K562 (cell line): ENCODE results near the gene NTN3. TPM values are rescaled to one million over a fixed set of nuclear protein-coding genes. Genes with fewer than 3 reads are reported as not detected.

ENCODE experiments used
- CAMTA2 ChIP-seq: fragments of 250-450 bp; sonication (Bioruptor Pico); conservative IDR thresholded peaks from 2 replicates; pipeline ENCODE4 v1.5.1; 2022
- E2F8 ChIP-seq: fragments of 450-650 bp; IDR thresholded peaks from 2 replicates; pipeline ENCODE4 v1.7.1; 2018; ENCODE audit warnings: mild to moderate bottlenecking, low read depth; ENCODE audit not compliant: partially characterized antibody
- E4F1 ChIP-seq: fragments of 250-450 bp; sonication (Bioruptor Pico); IDR thresholded peaks from 2 replicates; pipeline ENCODE4 v1.5.0; 2021; ENCODE audit warnings: mild to moderate bottlenecking, borderline replicate concordance
- HBP1 ChIP-seq: fragments of 450-650 bp; formaldehyde crosslinking; IDR thresholded peaks from 2 replicates; pipeline ENCODE4 v1.4.0; 2022; ENCODE audit warnings: missing genetic modification characterization
- HIVEP1 ChIP-seq: fragments of 250-450 bp; sonication (Bioruptor Pico); IDR thresholded peaks from 2 replicates; pipeline ENCODE4 v1.4.0; 2020; ENCODE audit warnings: mild to moderate bottlenecking
- HMG20B ChIP-seq: fragments of 250-450 bp; sonication (Bioruptor Pico); IDR thresholded peaks from 2 replicates; pipeline ENCODE4 v1.5.0; 2021; ENCODE audit warnings: mild to moderate bottlenecking
- JUNB ChIP-seq: fragments of 450-650 bp; formaldehyde crosslinking; conservative IDR thresholded peaks from 2 replicates; pipeline ENCODE4 v1.4.0; 2020; ENCODE audit warnings: mild to moderate bottlenecking
- KLF10 ChIP-seq: fragments of 250-450 bp; sonication (Bioruptor Pico); IDR thresholded peaks from 2 replicates; pipeline ENCODE4 v1.6.1; 2021; ENCODE audit warnings: matching md5 sums
- MIER1 ChIP-seq: fragments of 450-650 bp; IDR thresholded peaks from 2 replicates; pipeline ENCODE4 v1.6.1; 2016; ENCODE audit warnings: antibody characterized with exemption, mild to moderate bottlenecking, low read depth
- MNT ChIP-seq, 2 experiments: fragments of 450-650 bp; conservative IDR thresholded peaks; 2 replicates each; pipeline ENCODE4 v1.6.1; 2017; ENCODE audit warnings: mild to moderate bottlenecking in 2 of 2, moderate library complexity in 2 of 2
- NR2C2 ChIP-seq, 2 experiments: fragments of 200-800 bp in 1 of 2; sonication (Bioruptor generic) in 1 of 2; sonication (generic) in 1 of 2; formaldehyde crosslinking in 1 of 2; IDR thresholded peaks; 2 replicates each; pipeline versions ENCODE4 v1.6.1 to v1.8.0; 2016 to 2022; ENCODE audit warnings: mild to moderate bottlenecking in 1 of 2, missing compliant biosample characterization in 1 of 2, missing genetic modification characterization in 1 of 2, missing genetic modification reagents in 1 of 2
- PHF21A ChIP-seq: fragments of 450-650 bp; IDR thresholded peaks from 2 replicates; pipeline ENCODE4 v1.6.1; 2017; ENCODE audit warnings: low read depth, borderline replicate concordance
- RAD21 ChIP-seq, 2 experiments: fragments of 250-450 bp in 1 of 2; fragments of 450-650 bp in 1 of 2; sonication (Bioruptor Pico) in 1 of 2; formaldehyde crosslinking in 1 of 2; IDR thresholded peaks in 1 of 2; conservative IDR thresholded peaks in 1 of 2; 2 replicates each; pipeline versions ENCODE4 v1.4.0 to v1.8.0; 2020 to 2022; ENCODE audit warnings: mild to moderate bottlenecking in 2 of 2, moderate library complexity in 1 of 2
- TCF3 ChIP-seq: sonication (generic); formaldehyde crosslinking; IDR thresholded peaks from 2 replicates; pipeline ENCODE4 v1.4.0; 2020; ENCODE audit warnings: mild to moderate bottlenecking, missing genetic modification reagents
- ZBTB7A ChIP-seq: IDR thresholded peaks from 2 replicates; pipeline ENCODE4 v1.6.1; 2011; ENCODE audit warnings: low read depth, mild to moderate bottlenecking, low read length, moderate library complexity, borderline replicate concordance; ENCODE audit not compliant: control insufficient read depth
- ZNF143 ChIP-seq: sonication (generic); formaldehyde crosslinking; IDR thresholded peaks from 2 replicates; pipeline ENCODE4 v1.9.0; 2022; ENCODE audit warnings: mild to moderate bottlenecking, missing genetic modification reagents
- ZNF146 ChIP-seq: IDR thresholded peaks from one replicate; pipeline ENCODE4 v1.6.1; 2018; ENCODE audit warnings: missing compliant biosample characterization; ENCODE audit not compliant: unreplicated experiment
- ZNF174 ChIP-seq: fragments of 250-450 bp; sonication (Bioruptor Pico); IDR thresholded peaks from 2 replicates; pipeline ENCODE4 v1.4.0; 2020; ENCODE audit warnings: mild to moderate bottlenecking
- ZZZ3 ChIP-seq: fragments of 450-650 bp; IDR thresholded peaks from 2 replicates; pipeline ENCODE4 v1.6.1; 2016; ENCODE audit warnings: antibody characterized with exemption, mild to moderate bottlenecking, moderate library complexity
- polyA plus RNA-seq, 8 experiments: library from polyadenylated mRNA; depleted of rRNA in 4 of 8; stranded (reverse) in 5 of 8; unstranded in 3 of 8; fragments of >200 nt; fragmentation: Nextera tagmentation in 2 of 8; fragmentation: Illumina TruSeq in 1 of 8; extraction: Ambion mirVana in 2 of 8; extraction: Trizol in 1 of 8; gene quantifications; 2 replicates each; pipeline versions ENCODE4 v1.2.1 to v1.2.3, GENCODE V29; 2011 to 2014; ENCODE audit warnings: inconsistent platforms in 1 of 8, missing spikeins in 1 of 8
- total RNA-seq, 7 experiments: library from RNA; depleted of rRNA in 6 of 7; stranded (reverse); fragments of >200 nt in 6 of 7; fragmentation: Illumina TruSeq in 2 of 7; extraction: Trizol in 2 of 7; gene quantifications; 2 replicates each; pipeline versions ENCODE4 v1.2.1 to v1.2.3, GENCODE V29; 2011 to 2021; ENCODE audit warnings: low replicate concordance in 1 of 7

NTN3 gene
- total and polyA plus RNA-seq, 9 of the 15 experiments (the other 6 are each of a cell fraction or from before 2014, with no cell fraction given): not detected

- TF ChIP-seq E2F8 (no peak), ZZZ3 (no peak), RAD21 (CRISPR knock-in tag; conservative IDR thresholded peaks at IDR 0.05 in 1 of 2, IDR thresholded peaks at IDR 0.05 in 1 of 2) (peak; percentile 51 to 78), MNT (conservative IDR thresholded peaks at IDR 0.05) (peak; percentile 37 to 64; a peak in 3 of 4 replicates), ZNF143 (CRISPR knock-in tag) (no peak), JUNB (no peak), TCF3 (CRISPR knock-in tag) (peak; percentile 12; the same call in 1 of the 2 replicates), CAMTA2 (CRISPR knock-in tag) (no peak), NR2C2 (CRISPR knock-in tag; IDR thresholded peaks at IDR 0.05) (peak; percentile 51; the same call in 1 of the 2 replicates), NR2C2 (tag; IDR thresholded peaks at IDR 0.05) (peak; percentile 92), E4F1 (CRISPR knock-in tag) (no peak), ZNF174 (CRISPR knock-in tag) (no peak), HBP1 (CRISPR knock-in tag) (no peak), MIER1 (no peak), HIVEP1 (CRISPR knock-in tag) (no peak), PHF21A (peak; percentile 45; the same call in 1 of the 2 replicates), ZNF146 (no peak), HMG20B (CRISPR knock-in tag) (no peak), ZBTB7A (peak; percentile 62; the same call in 1 of the 2 replicates), KLF10 (CRISPR knock-in tag) (no peak)
These were observed 26.1 kb downstream of the NTN3 start (continued) for GRCh38 chr16:2497116-2497630.
